Thoracic aorta (tissue), 2 donors: ENCODE measurements around the gene SLC22A8. TPM values are rescaled to one million over a fixed set of nuclear protein-coding genes. Genes with fewer than 3 reads are reported as not detected.

Experiments used
- ATAC-seq: fragments of 150-250 bp; one replicate; pipeline ENCODE4 v1.8.0; 2017; ENCODE audit warnings: low read depth; ENCODE audit not compliant: insufficient number of reproducible peaks, low FRiP score
- DNase-seq: peaks from one replicate; pipeline ENCODE4 v3.0.0-alpha.2; 2020; ENCODE audit warnings: low spot score
- H3K27ac ChIP-seq, 2 donors: fragments of 200-600 bp; sonication (generic); 1 replicate in 1 of 2; 2 replicates in 1 of 2; pipeline ENCODE4 v1.5.1; 2016; ENCODE audit warnings: mild to moderate bottlenecking in 2 of 2, moderate library complexity in 2 of 2
- H3K27me3 ChIP-seq: fragments of 200-600 bp; sonication (generic); replicated peaks from 2 replicates; pipeline ENCODE4 v1.6.0; 2016; ENCODE audit warnings: mild to moderate bottlenecking; ENCODE audit not compliant: insufficient read depth
- H3K36me3 ChIP-seq: fragments of 200-600 bp; sonication (generic); one replicate; pipeline ENCODE4 v1.5.1; 2016
- H3K4me1 ChIP-seq, 2 donors: fragments of 200-600 bp; sonication (generic); 1 replicate in 1 of 2; 2 replicates in 1 of 2; pipeline versions ENCODE4 v1.5.1 to v1.6.0; 2016; ENCODE audit warnings: low read depth in 2 of 2, mild to moderate bottlenecking in 1 of 2; ENCODE audit not compliant: control insufficient read depth in 1 of 2
- H3K4me3 ChIP-seq: fragments of 200-600 bp; sonication (generic); 2 replicates; pipeline ENCODE4 v1.5.1; 2016; ENCODE audit warnings: mild to moderate bottlenecking
- H3K9me3 ChIP-seq: fragments of 200-600 bp; sonication (generic); 2 replicates; pipeline ENCODE4 v1.5.1; 2016
- total RNA-seq, 2 donors: library from RNA; depleted of rRNA; stranded (reverse); fragments of >200 nt; gene quantifications; one replicate each; pipeline versions ENCODE4 v1.1.0 to v1.2.3, GENCODE V29; 2016
- TF ChIP-seq, protein P1 (sequence below): fragments of 200-600 bp; sonication (generic); IDR thresholded peaks from one replicate; pipeline ENCODE4 v1.5.1; 2019; ENCODE audit warnings: antibody characterized with exemption

SLC22A8 gene
- total RNA-seq, 2 donors from 2014 or later, result not detected

DNA sequence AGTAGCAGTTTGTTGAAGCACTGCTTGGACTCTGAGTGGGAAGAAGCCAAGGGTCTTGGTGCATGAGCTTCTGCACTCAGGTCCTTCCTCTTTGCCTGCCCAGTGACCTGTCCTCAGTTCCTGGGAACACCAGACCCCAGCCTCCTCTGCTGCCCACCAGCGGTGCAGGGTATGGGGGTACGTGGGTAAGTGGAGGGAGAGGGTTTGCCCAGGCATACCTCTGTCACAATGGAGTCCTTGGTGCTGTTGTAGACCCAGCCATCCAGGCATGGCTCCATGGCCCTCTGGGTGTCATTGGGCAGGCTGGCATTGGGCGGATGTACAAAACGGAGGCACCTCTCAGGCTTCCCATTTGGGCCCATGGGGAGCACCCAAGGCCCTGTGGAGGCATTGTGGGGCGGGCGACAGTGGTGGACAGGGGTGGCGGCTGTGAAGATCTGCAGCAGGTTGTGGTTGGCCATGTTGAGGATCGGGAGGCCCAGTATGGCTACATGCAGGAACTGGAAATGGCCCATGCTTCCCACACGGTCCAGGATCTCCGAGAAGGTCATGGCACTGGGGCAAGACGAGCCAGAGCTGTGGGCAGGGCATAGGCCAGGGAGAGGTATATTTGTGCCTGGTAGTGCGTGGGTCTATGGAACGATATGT is 1.1 kb downstream of the SLC22A8 start:
- no peak for DNase-seq
- ATAC-seq, result no peak
- Histone ChIP-seq H3K27ac (no peak overlapping the region), H3K36me3 (no peaks in the 10 kb centered on the region), H3K4me3 (no peak overlapping the region), H3K4me1 (no peaks in the 10 kb centered on the region), H3K9me3 (no peaks in the 10 kb centered on the region), H3K27me3 (no peaks in the 10 kb centered on the region)
- TF ChIP-seq, protein P1, sequence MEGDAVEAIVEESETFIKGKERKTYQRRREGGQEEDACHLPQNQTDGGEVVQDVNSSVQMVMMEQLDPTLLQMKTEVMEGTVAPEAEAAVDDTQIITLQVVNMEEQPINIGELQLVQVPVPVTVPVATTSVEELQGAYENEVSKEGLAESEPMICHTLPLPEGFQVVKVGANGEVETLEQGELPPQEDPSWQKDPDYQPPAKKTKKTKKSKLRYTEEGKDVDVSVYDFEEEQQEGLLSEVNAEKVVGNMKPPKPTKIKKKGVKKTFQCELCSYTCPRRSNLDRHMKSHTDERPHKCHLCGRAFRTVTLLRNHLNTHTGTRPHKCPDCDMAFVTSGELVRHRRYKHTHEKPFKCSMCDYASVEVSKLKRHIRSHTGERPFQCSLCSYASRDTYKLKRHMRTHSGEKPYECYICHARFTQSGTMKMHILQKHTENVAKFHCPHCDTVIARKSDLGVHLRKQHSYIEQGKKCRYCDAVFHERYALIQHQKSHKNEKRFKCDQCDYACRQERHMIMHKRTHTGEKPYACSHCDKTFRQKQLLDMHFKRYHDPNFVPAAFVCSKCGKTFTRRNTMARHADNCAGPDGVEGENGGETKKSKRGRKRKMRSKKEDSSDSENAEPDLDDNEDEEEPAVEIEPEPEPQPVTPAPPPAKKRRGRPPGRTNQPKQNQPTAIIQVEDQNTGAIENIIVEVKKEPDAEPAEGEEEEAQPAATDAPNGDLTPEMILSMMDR, result no peak

DNA sequence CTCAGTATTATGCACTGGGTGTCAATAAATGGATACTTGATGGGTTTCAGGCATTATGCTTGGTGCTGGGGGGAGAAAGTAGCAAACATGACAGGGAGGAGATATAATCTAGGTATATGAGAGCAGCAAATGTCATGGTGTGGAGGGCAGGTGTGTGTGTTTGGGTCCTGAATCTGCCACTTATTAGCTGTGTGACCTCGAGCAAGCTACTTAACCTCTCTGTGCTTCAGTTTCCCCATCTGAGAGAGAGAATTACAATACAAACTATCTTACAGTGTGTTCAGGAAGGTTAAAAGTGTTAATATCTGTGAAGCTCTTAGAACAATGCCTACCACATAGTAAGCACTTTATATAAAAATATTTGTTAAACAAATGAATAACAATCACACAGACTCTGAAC is 2.8 kb downstream of the SLC22A8 start:
- TF ChIP-seq, protein P1, result no peak
- ATAC-seq (no peak), DNase-seq (no peak)
- Histone ChIP-seq H3K27ac (no peak overlapping the region), H3K36me3 (no peaks in the 10 kb centered on the region), H3K27me3 (no peaks in the 10 kb centered on the region), H3K4me3 (no peak overlapping the region), H3K9me3 (no peaks in the 10 kb centered on the region), H3K4me1 (no peaks in the 10 kb centered on the region)

DNA sequence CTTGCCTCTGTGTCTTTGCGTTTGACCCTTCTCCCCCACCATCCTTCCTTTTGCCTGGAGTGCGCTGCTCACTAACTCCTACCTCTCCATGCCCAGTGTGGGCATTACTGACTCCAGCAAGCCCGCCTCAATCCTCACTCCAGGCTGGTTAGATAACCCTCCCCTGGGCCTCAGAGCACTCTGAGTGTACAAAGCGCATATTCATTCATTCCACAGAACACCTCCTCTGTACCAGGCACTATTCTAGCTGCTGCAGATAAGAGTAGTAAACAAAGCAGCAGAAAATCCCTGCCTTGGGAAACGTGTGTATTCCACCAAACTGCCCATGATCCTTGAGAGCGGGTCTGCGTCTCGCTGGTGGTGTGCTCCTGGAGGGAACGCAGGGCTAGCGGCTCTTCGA is 3.2 kb downstream of the SLC22A8 start:
- Histone ChIP-seq H3K9me3 (no peaks in the 10 kb centered on the region), H3K27ac (no peak overlapping the region), H3K36me3 (no peaks in the 10 kb centered on the region), H3K27me3 (no peaks in the 10 kb centered on the region), H3K4me1 (no peaks in the 10 kb centered on the region), H3K4me3 (no peak overlapping the region)
- TF ChIP-seq, protein P1, result no peak
- ATAC-seq (no peak), DNase-seq (no peak)

DNA sequence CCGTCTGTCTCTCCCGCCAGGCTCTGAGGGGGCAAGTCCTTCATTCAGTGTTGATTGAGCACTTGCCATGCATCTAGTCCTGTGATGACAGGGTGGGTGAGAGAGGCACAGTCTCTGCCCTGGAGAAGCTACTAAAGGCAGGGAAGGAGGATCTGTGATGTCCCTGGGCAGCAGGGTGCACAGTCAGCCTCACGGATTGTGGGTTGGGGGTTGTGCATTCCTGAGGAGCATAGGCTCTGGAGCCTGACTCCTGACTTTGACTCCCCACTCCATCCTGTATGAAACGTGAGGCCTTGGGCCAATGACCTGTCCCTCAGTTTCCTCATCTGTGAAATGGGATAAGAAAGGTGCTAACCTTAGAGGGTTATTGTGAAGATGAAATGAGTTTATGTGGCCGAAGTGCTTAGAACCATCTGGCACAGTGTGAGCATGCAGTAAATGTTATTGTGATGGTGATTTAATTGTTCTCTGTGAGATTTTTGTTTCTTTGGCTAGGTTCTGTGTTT is 4.7 kb downstream of the SLC22A8 start:
- DNase-seq, result no peak
- Histone ChIP-seq H3K27me3 (no peaks in the 10 kb centered on the region), H3K9me3 (no peaks in the 10 kb centered on the region), H3K27ac (no peak overlapping the region), H3K4me1 (no peaks in the 10 kb centered on the region), H3K36me3 (no peaks in the 10 kb centered on the region), H3K4me3 (no peak overlapping the region)
- ATAC-seq, result no peak
- TF ChIP-seq, protein P1, result no peak

DNA sequence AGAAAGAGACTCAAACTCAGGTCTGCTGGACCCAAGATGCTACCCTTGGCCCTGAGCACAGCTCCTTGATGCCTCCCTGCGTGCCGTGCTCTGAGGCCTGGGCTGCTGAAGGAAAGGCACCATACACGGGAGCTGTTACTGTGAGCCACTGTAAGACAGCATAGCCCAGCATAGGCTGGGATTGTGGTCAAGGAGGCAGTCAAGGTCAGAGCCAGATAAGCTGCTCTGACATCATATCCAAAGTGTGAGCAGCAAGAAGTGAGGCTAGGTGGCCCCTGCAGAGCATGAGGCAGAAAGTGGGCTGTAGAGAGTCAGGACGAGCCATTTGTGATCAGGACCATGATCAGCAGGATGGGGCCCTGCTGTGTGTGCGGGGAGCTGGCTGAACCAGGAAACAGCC is 7.7 kb downstream of the SLC22A8 start:
- no peaks in the 10 kb centered on the region for H3K27me3 ChIP-seq
- H3K9me3 ChIP-seq, result no peaks in the 10 kb centered on the region
- no peak overlapping the region for H3K27ac ChIP-seq
- no peaks in the 10 kb centered on the region for H3K4me1 ChIP-seq
- no peaks in the 10 kb centered on the region for H3K36me3 ChIP-seq
- TF ChIP-seq, protein P1, result no peak
- DNase-seq (no peak), ATAC-seq (no peak)
- H3K4me3 ChIP-seq, result no peak overlapping the region
